ENCODE data around the gene CABLES1. TPM values are rescaled to one million over a fixed set of nuclear protein-coding genes. Genes with fewer than 3 reads are reported as not detected.
"Not testable (repeated sequence)": the region's sequence is repeated elsewhere in the genome, so short reads cannot be mapped to it uniquely, and the experiment has no call there.

CABLES1 gene
- total RNA-seq, 1 donor from 2014 or later, result 12.7 TPM

DNA sequence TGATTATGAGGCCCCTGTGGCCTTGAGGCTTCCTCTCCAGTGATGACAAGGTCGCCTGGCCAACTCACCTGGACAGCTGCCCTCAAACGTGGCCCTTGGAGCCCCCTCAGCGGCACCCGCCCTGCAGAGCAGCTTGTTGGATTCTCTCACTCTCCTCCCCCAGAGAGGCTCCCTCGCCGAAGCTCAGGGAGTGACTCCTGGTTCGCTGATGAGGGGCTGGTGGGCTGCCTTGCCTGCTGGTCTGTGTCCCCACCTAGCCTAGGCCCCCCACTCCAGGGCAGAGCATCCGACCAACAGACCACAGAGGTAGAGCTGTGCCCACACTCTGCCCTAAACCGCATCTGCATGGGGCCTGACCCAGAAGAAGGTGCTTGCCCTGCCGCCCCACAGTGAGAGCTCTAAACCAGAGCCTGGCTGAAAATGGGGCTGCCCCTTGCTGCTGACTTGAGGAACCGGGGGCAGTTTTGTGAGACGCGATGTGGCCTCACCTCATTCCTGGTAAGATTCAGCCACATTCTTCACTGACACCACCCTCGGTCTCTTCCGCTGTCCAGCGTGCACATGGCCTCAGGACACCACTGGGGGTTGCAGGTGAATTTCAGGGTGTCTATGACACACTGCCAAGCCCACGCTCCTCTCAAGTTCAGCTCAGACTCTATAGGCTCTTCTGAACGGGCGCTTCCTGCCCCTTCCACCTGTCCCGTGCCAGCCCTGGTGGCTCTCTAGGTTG lies 131.6 kb downstream of the CABLES1 start:
- no peaks in the 10 kb centered on the region for H3K4me1 Mint-ChIP-seq
- H3K27me3 Mint-ChIP-seq (ENCODE audit: low read depth), result no peaks in the 10 kb centered on the region
- TF ChIP-seq, protein P1, sequence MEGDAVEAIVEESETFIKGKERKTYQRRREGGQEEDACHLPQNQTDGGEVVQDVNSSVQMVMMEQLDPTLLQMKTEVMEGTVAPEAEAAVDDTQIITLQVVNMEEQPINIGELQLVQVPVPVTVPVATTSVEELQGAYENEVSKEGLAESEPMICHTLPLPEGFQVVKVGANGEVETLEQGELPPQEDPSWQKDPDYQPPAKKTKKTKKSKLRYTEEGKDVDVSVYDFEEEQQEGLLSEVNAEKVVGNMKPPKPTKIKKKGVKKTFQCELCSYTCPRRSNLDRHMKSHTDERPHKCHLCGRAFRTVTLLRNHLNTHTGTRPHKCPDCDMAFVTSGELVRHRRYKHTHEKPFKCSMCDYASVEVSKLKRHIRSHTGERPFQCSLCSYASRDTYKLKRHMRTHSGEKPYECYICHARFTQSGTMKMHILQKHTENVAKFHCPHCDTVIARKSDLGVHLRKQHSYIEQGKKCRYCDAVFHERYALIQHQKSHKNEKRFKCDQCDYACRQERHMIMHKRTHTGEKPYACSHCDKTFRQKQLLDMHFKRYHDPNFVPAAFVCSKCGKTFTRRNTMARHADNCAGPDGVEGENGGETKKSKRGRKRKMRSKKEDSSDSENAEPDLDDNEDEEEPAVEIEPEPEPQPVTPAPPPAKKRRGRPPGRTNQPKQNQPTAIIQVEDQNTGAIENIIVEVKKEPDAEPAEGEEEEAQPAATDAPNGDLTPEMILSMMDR (IDR thresholded peaks at IDR 0.05; ENCODE audit: unreplicated experiment), result no peak
- peaks cover 6% of the 10 kb centered on the region for H3K36me3 Mint-ChIP-seq
- DNase-seq (ENCODE audit: low spot score in 2 of 2, unreplicated experiment in 2 of 2), result no peak
- H3K27ac Mint-ChIP-seq, result no peak overlapping the region
- H3K4me3 Mint-ChIP-seq, result no peak overlapping the region
- H3K9me3 Mint-ChIP-seq, result peaks cover 19% of the 10 kb centered on the region

DNA sequence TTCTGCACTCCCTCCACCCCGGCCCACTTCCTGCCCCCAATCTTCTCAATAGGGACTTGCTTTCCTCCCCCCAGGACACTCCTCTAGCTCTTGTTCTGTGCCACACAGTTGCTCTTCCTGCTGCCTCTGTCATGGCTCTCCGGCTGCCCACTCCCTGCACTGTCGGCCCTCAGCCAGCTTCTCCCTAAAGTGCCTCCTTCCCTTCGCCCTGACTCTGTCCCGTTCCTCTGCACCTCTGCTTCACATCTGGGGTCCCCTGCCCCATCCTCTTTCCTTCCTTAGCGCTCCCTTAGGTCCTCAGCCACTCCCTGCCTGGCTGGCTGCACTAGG lies 132.1 kb downstream of the CABLES1 start:
- Mint-ChIP-seq H3K4me3 (no peak overlapping the region), H3K9me3 (peaks cover 20% of the 10 kb centered on the region), H3K27ac (no peak overlapping the region), H3K4me1 (no peaks in the 10 kb centered on the region), H3K27me3 (ENCODE audit: low read depth) (no peaks in the 10 kb centered on the region), H3K36me3 (peaks cover 6% of the 10 kb centered on the region)
- DNase-seq (ENCODE audit: low spot score in 2 of 2, unreplicated experiment in 2 of 2), result no peak
- TF ChIP-seq, protein P1 (IDR thresholded peaks at IDR 0.05; ENCODE audit: unreplicated experiment), result no peak

DNA sequence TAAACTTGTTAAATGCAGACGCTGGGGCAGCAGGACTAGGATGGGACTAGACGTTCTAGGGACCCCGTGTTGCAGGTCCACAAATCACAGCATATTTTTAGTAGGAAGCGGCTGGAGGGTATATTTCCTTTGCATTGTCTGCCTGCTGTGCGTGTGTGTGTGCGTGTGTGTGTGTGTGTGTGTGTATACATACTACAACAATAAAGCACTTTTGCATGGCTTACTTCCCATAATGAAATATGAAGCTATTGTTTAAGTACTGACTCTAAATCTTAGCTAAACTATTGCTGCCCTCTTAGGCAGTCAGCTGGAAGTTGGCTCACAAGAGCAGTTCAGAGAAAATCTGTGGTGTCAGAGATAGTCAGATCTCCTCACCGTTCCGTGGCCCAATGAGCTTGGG lies 133.4 kb downstream of the CABLES1 start:
- Mint-ChIP-seq H3K9me3 (peaks cover 20% of the 10 kb centered on the region), H3K27ac (no peak overlapping the region), H3K4me1 (no peaks in the 10 kb centered on the region), H3K4me3 (no peak overlapping the region), H3K27me3 (ENCODE audit: low read depth) (no peaks in the 10 kb centered on the region), H3K36me3 (peaks cover 6% of the 10 kb centered on the region)
- TF ChIP-seq, protein P1 (IDR thresholded peaks at IDR 0.05; ENCODE audit: unreplicated experiment), result no peak
- no peak for DNase-seq (ENCODE audit: low spot score in 2 of 2, unreplicated experiment in 2 of 2)

DNA sequence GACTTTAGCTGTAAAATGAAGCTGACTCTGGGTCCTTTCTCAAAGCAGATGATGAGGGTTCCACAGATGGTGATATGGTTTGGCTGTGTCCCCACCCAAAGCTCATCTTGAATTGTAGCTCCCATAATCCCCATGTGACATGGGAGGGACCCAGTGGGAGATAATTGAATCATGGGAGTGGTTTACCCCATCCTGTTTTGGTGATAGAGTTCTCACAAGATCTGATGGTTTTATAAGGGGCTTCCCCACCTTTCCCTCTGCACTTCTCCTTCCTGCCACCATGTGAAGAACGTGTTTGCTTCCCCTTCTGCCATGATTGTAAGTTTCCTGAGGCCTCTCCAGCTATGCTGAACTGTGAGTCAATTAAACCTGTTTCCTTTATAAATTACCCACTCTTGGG lies 133.8 kb downstream of the CABLES1 start:
- H3K36me3 Mint-ChIP-seq; H3K27ac Mint-ChIP-seq; H3K4me1 Mint-ChIP-seq; H3K27me3 Mint-ChIP-seq (ENCODE audit: low read depth); DNase-seq (ENCODE audit: low spot score in 2 of 2, unreplicated experiment in 2 of 2); H3K4me3 Mint-ChIP-seq: not testable (repeated sequence)
- H3K9me3 Mint-ChIP-seq, result peaks cover 20% of the 10 kb centered on the region

DNA sequence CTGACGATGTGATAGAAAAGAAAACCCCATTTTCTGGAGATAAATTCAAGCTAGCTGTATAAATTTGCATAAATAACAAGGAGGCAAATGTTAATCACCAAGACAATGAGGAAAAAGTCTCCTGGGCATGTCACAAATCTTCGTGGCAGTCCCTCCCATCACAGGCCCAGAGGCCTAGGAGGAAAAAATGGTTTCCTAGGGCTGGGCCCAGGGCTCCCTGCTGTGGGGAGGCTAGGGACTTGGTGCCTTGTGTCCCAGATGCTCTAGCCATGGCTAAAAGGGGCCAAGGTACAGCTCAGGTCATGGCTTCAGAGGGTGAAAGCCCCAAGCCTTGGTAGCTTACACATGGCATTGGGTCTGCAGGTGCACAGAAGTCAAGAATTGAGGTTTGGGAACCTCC lies 134.6 kb downstream of the CABLES1 start:
- Mint-ChIP-seq H3K27ac (no peak overlapping the region), H3K4me1 (peaks cover 5% of the 10 kb centered on the region), H3K27me3 (ENCODE audit: low read depth) (no peaks in the 10 kb centered on the region), H3K36me3 (peaks cover 6% of the 10 kb centered on the region), H3K9me3 (peaks cover 20% of the 10 kb centered on the region), H3K4me3 (no peak overlapping the region)
- DNase-seq (ENCODE audit: low spot score in 2 of 2, unreplicated experiment in 2 of 2), result no peak
- TF ChIP-seq, protein P1 (IDR thresholded peaks at IDR 0.05; ENCODE audit: unreplicated experiment), result no peak

DNA sequence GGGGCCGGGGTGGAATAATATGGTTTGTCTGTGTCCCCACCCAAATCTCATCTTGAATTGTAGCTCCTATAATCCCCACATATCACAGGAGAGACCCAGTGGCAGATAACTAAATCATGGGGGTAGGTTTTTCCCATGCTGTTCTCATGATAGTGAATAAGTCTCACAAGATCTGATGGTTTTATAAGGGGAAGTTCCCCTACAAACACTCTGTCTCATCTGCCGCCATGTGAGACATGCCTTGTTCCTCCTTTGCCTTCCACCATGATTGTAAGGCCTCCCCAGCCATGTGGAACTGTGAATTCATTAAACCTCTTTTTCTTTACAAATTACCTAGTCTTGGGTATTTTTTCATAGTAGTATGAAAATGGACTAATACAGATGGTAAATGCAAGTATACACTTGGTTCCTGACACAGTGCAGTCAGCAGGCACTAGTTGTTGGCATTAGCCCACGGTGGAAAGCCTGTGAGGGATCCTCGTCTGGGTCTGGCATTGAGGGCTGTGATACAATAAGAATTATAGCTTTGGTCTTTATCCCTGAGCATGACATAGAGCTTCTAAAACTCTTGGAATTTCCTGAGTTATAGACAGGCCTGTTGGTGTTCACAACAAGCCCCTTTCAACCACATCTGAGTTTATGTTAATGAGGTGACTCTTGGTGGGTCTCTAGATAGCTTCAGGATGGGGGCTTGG lies 135.8 kb downstream of the CABLES1 start:
- TF ChIP-seq, protein P1 (IDR thresholded peaks at IDR 0.05; ENCODE audit: unreplicated experiment), result no peak
- Mint-ChIP-seq H3K36me3 (peaks cover 6% of the 10 kb centered on the region), H3K4me3 (no peak overlapping the region), H3K27ac (no peak overlapping the region), H3K9me3 (peaks cover 20% of the 10 kb centered on the region), H3K27me3 (ENCODE audit: low read depth) (no peaks in the 10 kb centered on the region), H3K4me1 (peaks cover 5% of the 10 kb centered on the region)
- DNase-seq (ENCODE audit: low spot score in 2 of 2, unreplicated experiment in 2 of 2), result no peak

Measured in mesothelial cell of epicardium (in vitro differentiated cells).